ENCODE measurements around the gene CNTLN. TPM values are rescaled to one million over a fixed set of nuclear protein-coding genes. Genes with fewer than 3 reads are reported as not detected.
A peak's percentile ranks its signal among the peaks of the same experiment; 100 is the strongest.
"Not testable (repeated sequence)": the region's sequence is repeated elsewhere in the genome, so short reads cannot be mapped to it uniquely, and the experiment has no call there.

CNTLN gene
- total and polyA plus RNA-seq, 2 of the 13 experiments (the other 11 are each of a cell fraction or from before 2014, with no cell fraction given), result 1.5 to 5.7 TPM

DNA sequence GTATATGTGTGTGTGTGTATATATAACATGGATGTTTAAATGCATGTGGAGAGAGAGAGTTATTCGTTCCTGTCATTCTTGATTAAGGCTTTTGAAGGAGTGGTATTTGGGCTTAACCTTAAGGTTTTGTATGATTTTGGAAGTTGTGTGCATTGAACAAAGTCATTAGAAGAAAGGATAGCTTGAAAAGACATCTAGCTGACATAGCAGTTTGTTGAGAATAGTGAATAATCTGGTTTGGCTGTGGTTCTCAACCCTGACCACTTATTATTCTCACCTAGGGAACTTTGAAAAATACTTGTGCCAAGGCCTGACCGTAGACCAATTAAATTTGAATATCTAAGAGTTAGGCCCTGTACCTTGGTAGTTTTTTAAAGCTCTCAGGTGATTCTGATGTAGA, 303.0 kb downstream of the CNTLN start:
- 70% methylated on average over 2 of the region's 2 CpGs for WGBS (ENCODE audit: low lambda C conversion rate)
- H4K20me1 ChIP-seq (ENCODE audit: insufficient read depth, low read length), result no peaks in the 10 kb centered on the region
- H2AFZ ChIP-seq (ENCODE audit: low read length), result no peak overlapping the region
- H3K4me2 ChIP-seq (ENCODE audit: low read depth, low read length), result no peak overlapping the region
- CTCF ChIA-PET (ENCODE audit: low intra/inter-chr PET ratio, low total read pairs), result no interaction called here
- no peak overlapping the region for H3K27ac ChIP-seq (ENCODE audit: extremely low read length, insufficient read depth, low read length)
- H3K4me1 ChIP-seq (ENCODE audit: insufficient read depth, low read length), result no peaks in the 10 kb centered on the region
- POLR2A ChIA-PET, result no interaction called here
- TF ChIP-seq, protein P1, sequence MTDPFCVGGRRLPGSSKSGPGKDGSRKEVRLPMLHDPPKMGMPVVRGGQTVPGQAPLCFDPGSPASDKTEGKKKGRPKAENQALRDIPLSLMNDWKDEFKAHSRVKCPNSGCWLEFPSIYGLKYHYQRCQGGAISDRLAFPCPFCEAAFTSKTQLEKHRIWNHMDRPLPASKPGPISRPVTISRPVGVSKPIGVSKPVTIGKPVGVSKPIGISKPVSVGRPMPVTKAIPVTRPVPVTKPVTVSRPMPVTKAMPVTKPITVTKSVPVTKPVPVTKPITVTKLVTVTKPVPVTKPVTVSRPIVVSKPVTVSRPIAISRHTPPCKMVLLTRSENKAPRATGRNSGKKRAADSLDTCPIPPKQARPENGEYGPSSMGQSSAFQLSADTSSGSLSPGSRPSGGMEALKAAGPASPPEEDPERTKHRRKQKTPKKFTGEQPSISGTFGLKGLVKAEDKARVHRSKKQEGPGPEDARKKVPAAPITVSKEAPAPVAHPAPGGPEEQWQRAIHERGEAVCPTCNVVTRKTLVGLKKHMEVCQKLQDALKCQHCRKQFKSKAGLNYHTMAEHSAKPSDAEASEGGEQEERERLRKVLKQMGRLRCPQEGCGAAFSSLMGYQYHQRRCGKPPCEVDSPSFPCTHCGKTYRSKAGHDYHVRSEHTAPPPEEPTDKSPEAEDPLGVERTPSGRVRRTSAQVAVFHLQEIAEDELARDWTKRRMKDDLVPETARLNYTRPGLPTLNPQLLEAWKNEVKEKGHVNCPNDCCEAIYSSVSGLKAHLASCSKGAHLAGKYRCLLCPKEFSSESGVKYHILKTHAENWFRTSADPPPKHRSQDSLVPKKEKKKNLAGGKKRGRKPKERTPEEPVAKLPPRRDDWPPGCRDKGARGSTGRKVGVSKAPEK (CRISPR knock-in tag; IDR thresholded peaks at IDR 0.05; ENCODE audit: borderline replicate concordance), result no peak
- TF ChIP-seq ZNF777 (CRISPR knock-in tag; IDR thresholded peaks at IDR 0.05) (no peak), MAFK (conservative IDR thresholded peaks at IDR 0.05 in 1 of 2, IDR thresholded peaks at IDR 0.05 in 1 of 2; ENCODE audit: low read length in 2 of 2) (peak; percentile 54 to 68; a peak in 3 of 4 replicates), SMAD1 (CRISPR knock-in tag; IDR thresholded peaks at IDR 0.05; ENCODE audit: borderline replicate concordance, low read depth) (no peak), MAFF (IDR thresholded peaks at IDR 0.05; ENCODE audit: low read depth, low read length) (0 out of 2 replicates have a peak, but pooled peaks have one; percentile 35)
- H3K79me2 ChIP-seq (ENCODE audit: insufficient read depth, low read length), result no peaks in the 10 kb centered on the region
- no peak overlapping the region for H3K4me3 ChIP-seq (replicated peaks in 1 of 3; ENCODE audit: insufficient read depth in 1 of 3, low read depth in 2 of 3, low read length in 3 of 3)
- no peaks in the 10 kb centered on the region for H3K36me3 ChIP-seq (replicated peaks in 1 of 2; ENCODE audit: control insufficient read depth in 1 of 2, insufficient read depth in 2 of 2, low read length in 2 of 2)
- H3K9ac ChIP-seq (ENCODE audit: insufficient read depth, low read depth, low read length), result no peak overlapping the region
- DNase-seq (ENCODE audit: low spot score) (no peak), ATAC-seq (no peak), FAIRE-seq (no peak)
- in situ Hi-C loops (cut with HindIII; ENCODE audit: extremely low pct_ligation_motif_present, low pct_unique_long_range_greater_than_20kb) (no loop called here), intact Hi-C loops (cut with micrococcal nuclease; ENCODE audit: unreplicated experiment) (no loop called here)
- no TSS peak for BruUV-seq (replicated peaks)
- H3K27me3 ChIP-seq (ENCODE audit: control insufficient read depth in 1 of 2, insufficient read depth in 2 of 2, low read length in 2 of 2), result no peaks in the 10 kb centered on the region
- H3K9me3 ChIP-seq (ENCODE audit: low read length), result peaks cover 14% of the 10 kb centered on the region; the same call in 1 of the 2 replicates

DNA sequence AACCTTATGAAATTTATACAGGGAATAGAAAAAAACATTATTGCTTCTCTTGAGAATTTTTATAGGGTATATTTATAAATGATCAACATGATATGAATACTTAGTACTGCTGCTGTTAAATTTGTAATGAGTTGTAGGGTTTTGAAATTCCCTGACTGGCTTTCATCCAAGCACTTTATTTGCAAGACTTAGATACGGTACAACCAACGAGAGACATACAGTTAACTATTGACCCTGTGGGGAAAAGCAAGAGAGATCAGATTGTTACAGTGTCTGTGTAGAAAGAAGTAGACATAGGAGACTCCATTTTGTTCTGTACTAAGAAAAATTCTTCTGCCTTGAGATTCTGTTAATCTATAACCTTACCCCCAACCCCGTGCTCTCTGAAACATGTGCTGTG, 310.3 kb downstream of the CNTLN start:
- H2AFZ ChIP-seq (ENCODE audit: low read length); H3K9ac ChIP-seq (ENCODE audit: insufficient read depth, low read depth, low read length); BruUV-seq (replicated peaks); H3K27ac ChIP-seq (ENCODE audit: extremely low read length, insufficient read depth, low read length); CTCF ChIA-PET (ENCODE audit: low intra/inter-chr PET ratio, low total read pairs); intact Hi-C loops (cut with micrococcal nuclease; ENCODE audit: unreplicated experiment); DNase-seq (ENCODE audit: low spot score); H3K4me3 ChIP-seq (replicated peaks in 1 of 3; ENCODE audit: insufficient read depth in 1 of 3, low read depth in 2 of 3, low read length in 3 of 3); H3K36me3 ChIP-seq (replicated peaks in 1 of 2; ENCODE audit: control insufficient read depth in 1 of 2, insufficient read depth in 2 of 2, low read length in 2 of 2); FAIRE-seq; H3K4me1 ChIP-seq (ENCODE audit: insufficient read depth, low read length); H3K4me2 ChIP-seq (ENCODE audit: low read depth, low read length); in situ Hi-C loops (cut with HindIII; ENCODE audit: extremely low pct_ligation_motif_present, low pct_unique_long_range_greater_than_20kb); H3K79me2 ChIP-seq (ENCODE audit: insufficient read depth, low read length); POLR2A ChIA-PET; ATAC-seq; H4K20me1 ChIP-seq (ENCODE audit: insufficient read depth, low read length); H3K27me3 ChIP-seq (ENCODE audit: control insufficient read depth in 1 of 2, insufficient read depth in 2 of 2, low read length in 2 of 2): not testable (repeated sequence)
- 31% methylated on average over 3 of the region's 3 CpGs for WGBS (ENCODE audit: low lambda C conversion rate)
- peaks cover 14% of the 10 kb centered on the region; the same call in 1 of the 2 replicates for H3K9me3 ChIP-seq (ENCODE audit: low read length)
